Prostate gland (tissue), 2 donors: ENCODE data around the gene RBM5.

Experiments used
- CTCF ChIP-seq, 4 experiments: fragments of 200-600 bp in 2 of 4; fragments of 450-650 bp in 2 of 4; sonication (generic) in 2 of 4; IDR thresholded peaks; 1 replicate in 3 of 4; 2 replicates in 1 of 4; pipeline ENCODE4 v1.5.1; 2016 to 2019; ENCODE audit warnings: antibody characterized with exemption in 4 of 4, mild to moderate bottlenecking in 2 of 4, moderate library complexity in 2 of 4
- POLR2A ChIP-seq: fragments of 450-650 bp; IDR thresholded peaks from one replicate; pipeline ENCODE4 v1.6.1; 2016; ENCODE audit warnings: antibody characterized with exemption, mild to moderate bottlenecking
- POLR2AphosphoS5 ChIP-seq: sonication (generic); formaldehyde crosslinking; IDR thresholded peaks from one replicate; pipeline ENCODE4 v1.6.1; 2017; ENCODE audit warnings: antibody characterized with exemption

- no peak for TF ChIP-seq CTCF (IDR thresholded peaks at IDR 0.05)
- TF ChIP-seq POLR2A, result no peak
- TF ChIP-seq POLR2AphosphoS5, result no peak
Measured at GRCh38 chr3:50102558-50102957, 13.8 kb downstream of the RBM5 start.
